ENCODE data around the gene FOXN1. TPM values are rescaled to one million over a fixed set of nuclear protein-coding genes. Genes with fewer than 3 reads are reported as not detected.

The FOXN1 gene
- total RNA-seq, 1 experiment from 2014 or later: not detected

GRCh38 chr17:28473542-28473941 is 32.6 kb upstream of the FOXN1 start, which contains the start of gene SLC13A2:
Gene SLC13A2 (plus strand): TSS chr17:28473644. CDS start chr17:28473713, 69 bp downstream.
- CTCF ChIA-PET: interaction anchor here (1.2 kb wide), 1 partner anchor 57 kb away, joined by 4 read pairs; no protein-coding TSS in a partner anchor
- ATAC-seq (peak; percentile 52), DNase-seq (ENCODE audit: low spot score) (peak; percentile 10)
- Mint-ChIP-seq H3K36me3 (no peaks in the 10 kb centered on the region), H3K27me3 (ENCODE audit: low read depth) (no peaks in the 10 kb centered on the region; the same call in 1 of the 2 replicates), H3K4me1 (peaks cover 5% of the 10 kb centered on the region), H3K4me3 (no peak within 1 kb of the TSS), H3K9me3 (no peaks in the 10 kb centered on the region), H3K27ac (no peak within 1 kb of the TSS)
- no peak for TF ChIP-seq PRDM15 (CRISPR knock-in tag; IDR thresholded peaks at IDR 0.05)
- POLR2A ChIA-PET: no interaction called here

GRCh38 chr17:28474111-28474531 is 32.0 kb upstream of the FOXN1 start:
- Mint-ChIP-seq H3K36me3 (no peaks in the 10 kb centered on the region), H3K27me3 (ENCODE audit: low read depth) (no peaks in the 10 kb centered on the region; the same call in 1 of the 2 replicates), H3K27ac (no peak overlapping the region), H3K4me1 (peaks cover 5% of the 10 kb centered on the region), H3K4me3 (no peak overlapping the region), H3K9me3 (no peaks in the 10 kb centered on the region)
- CTCF ChIA-PET: no interaction called here
- POLR2A ChIA-PET: no interaction called here
- TF ChIP-seq GTF2I (CRISPR knock-in tag; conservative IDR thresholded peaks at IDR 0.05) (no peak), E2F1 (CRISPR knock-in tag; IDR thresholded peaks at IDR 0.05) (no peak), CREB1 (CRISPR knock-in tag; IDR thresholded peaks at IDR 0.05) (no peak), FOXJ3 (CRISPR knock-in tag; IDR thresholded peaks at IDR 0.05; ENCODE audit: borderline replicate concordance) (no peak), JUN (CRISPR knock-in tag; IDR thresholded peaks at IDR 0.05) (no peak), ZNF281 (CRISPR knock-in tag; IDR thresholded peaks at IDR 0.05) (no peak)
- ATAC-seq (no peak), DNase-seq (ENCODE audit: low spot score) (no peak)

- H3K27ac Mint-ChIP-seq: no peak overlapping the region
- H3K27me3 Mint-ChIP-seq (ENCODE audit: low read depth): no peaks in the 10 kb centered on the region; the same call in 1 of the 2 replicates
- no peaks in the 10 kb centered on the region for H3K9me3 Mint-ChIP-seq
- ChIA-PET CTCF (interaction anchor here (1.2 kb wide), 1 partner anchor 59 kb away, joined by 5 read pairs; no protein-coding TSS in a partner anchor), POLR2A (no interaction called here)
- TF ChIP-seq CDX4 (CRISPR knock-in tag; IDR thresholded peaks at IDR 0.05; ENCODE audit: borderline replicate concordance) (no peak), ZNF671 (CRISPR knock-in tag; IDR thresholded peaks at IDR 0.05) (no peak), NFATC4 (CRISPR knock-in tag; IDR thresholded peaks at IDR 0.05) (no peak)
- ATAC-seq: no peak
- H3K4me1 Mint-ChIP-seq: peaks cover 5% of the 10 kb centered on the region
- DNase-seq (ENCODE audit: low spot score): no peak
- no peaks in the 10 kb centered on the region for H3K36me3 Mint-ChIP-seq
- H3K4me3 Mint-ChIP-seq: no peak overlapping the region
Measured at GRCh38 chr17:28475151-28475900, 30.8 kb upstream of the FOXN1 start.

All from WTC11 (cell line).